Measurements from ENCODE around the gene ATP8B3. TPM values are rescaled to one million over a fixed set of nuclear protein-coding genes. Genes with fewer than 3 reads are reported as not detected.
A peak's percentile ranks its signal among the peaks of the same experiment; 100 is the strongest.

The ATP8B3 gene
- polyA plus RNA-seq, 2 of the 4 experiments (the other 2 are of a cell fraction) = 2.7 to 3.9 TPM

DNA sequence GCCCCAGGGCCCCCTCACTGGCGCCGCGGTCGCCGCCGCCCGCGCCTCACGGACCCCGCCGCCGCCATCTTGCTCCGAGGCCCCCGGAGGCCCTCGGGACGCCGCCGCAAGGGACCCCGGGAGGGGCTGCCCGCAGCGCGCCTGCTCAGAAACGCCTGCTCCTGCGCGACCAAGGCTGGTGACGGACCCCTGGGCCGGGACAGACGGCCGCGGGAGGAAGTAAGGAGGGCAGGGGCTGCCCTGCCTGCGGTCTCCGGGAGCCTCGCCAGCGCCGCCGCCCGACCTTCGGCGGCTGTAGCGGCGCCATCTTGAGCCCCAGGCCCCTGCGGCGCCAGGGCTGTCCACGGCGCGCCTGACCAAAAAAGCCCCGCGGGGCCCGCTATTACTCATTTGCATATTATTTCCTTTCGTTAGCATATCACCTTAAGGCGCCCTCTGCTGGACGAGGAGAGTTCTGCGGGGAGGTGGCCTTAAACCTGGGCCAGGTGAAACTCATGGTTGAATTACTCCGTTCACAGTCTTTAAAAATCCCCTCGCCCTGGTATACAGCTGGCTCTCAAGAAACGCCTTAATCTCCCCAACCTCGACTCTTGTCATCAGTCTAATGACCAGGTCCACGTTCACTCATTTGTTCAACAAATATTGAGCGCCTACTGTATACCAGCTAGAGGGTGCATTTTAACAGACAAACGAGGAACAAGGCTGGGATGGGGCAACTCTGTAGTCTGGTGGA lies 36.5 kb upstream of the ATP8B3 start, which contains the start of gene REXO1 (continued):
- no peak for TF ChIP-seq MYC (IDR thresholded peaks at IDR 0.05; ENCODE audit: borderline replicate concordance, low read length)

DNA sequence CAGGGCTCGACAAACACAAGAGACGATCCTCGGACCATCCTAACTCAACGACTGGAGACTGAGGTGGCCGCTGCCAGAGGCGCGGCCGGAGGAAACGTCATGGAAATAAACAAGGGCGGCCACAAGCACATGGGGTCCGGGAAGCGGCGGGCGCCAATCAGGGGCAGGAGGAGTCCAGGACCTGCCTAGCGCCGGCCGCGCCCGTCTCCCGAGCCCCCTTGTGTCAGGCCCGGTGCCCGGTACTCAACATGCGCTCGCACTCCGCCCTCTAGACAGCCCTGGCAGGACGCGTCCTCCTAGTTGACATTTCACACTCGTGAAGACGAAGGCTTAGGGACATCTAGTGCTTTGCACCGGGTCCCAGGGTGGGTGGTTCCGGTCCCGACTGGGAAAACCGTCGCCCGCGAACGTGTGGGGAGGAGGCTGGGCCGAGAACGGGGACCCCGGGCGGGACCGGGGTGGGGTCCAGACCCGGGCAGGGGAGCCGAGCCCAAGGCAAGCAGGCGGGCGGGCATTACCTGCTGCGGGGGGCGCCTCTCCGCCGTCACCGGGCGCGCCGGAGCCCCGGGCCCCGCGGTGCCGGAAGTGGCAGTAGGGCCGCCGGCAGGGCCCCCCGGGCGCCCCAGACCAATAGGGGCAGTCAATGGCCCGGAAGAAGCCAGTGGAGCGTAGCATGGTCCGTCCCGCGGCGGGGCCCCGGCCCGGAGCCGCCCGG lies 35.8 kb upstream of the ATP8B3 start:
- H3K4me2 ChIP-seq = peak overlapping the region; percentile 88
- FAIRE-seq = no peak
- 1% methylated on average over 23 of the region's 72 CpGs for WGBS (ENCODE audit: missing lambda C conversion rate)
- H3K4me1 ChIP-seq = peaks cover 20% of the 10 kb centered on the region
- ChIA-PET CTCF (interaction anchor here (1.0 to 14.0 kb wide), 3 partner anchors 9 to 23 kb away, joined by 4 to 212 read pairs (median 32); no protein-coding TSS in a partner anchor), POLR2A (no interaction called here)
- peak overlapping the region; percentile 91 for H3K4me3 ChIP-seq
- no peak for DNase-seq (ENCODE audit: low read depth in 1 of 2, low spot score in 1 of 2)
- H3K27ac ChIP-seq = peak overlapping the region; percentile 99 to 100
- H3K9me3 ChIP-seq = no peaks in the 10 kb centered on the region
- TF ChIP-seq, protein P1, sequence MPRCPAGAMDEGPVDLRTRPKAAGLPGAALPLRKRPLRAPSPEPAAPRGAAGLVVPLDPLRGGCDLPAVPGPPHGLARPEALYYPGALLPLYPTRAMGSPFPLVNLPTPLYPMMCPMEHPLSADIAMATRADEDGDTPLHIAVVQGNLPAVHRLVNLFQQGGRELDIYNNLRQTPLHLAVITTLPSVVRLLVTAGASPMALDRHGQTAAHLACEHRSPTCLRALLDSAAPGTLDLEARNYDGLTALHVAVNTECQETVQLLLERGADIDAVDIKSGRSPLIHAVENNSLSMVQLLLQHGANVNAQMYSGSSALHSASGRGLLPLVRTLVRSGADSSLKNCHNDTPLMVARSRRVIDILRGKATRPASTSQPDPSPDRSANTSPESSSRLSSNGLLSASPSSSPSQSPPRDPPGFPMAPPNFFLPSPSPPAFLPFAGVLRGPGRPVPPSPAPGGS (IDR thresholded peaks at IDR 0.05) = 0 out of 3 replicates have a peak, but pooled peaks have one; percentile 35
- TF ChIP-seq, protein P2, sequence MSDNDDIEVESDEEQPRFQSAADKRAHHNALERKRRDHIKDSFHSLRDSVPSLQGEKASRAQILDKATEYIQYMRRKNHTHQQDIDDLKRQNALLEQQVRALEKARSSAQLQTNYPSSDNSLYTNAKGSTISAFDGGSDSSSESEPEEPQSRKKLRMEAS (IDR thresholded peaks at IDR 0.05) = peak; percentile 30; the same call in 1 of the 2 replicates
- TF ChIP-seq HOXB5 (CRISPR knock-in tag; IDR thresholded peaks at IDR 0.05) (no peak), ZNF302 (CRISPR knock-in tag; IDR thresholded peaks at IDR 0.05) (no peak), MYC (IDR thresholded peaks at IDR 0.05; ENCODE audit: borderline replicate concordance, low read length) (peak; percentile 40; the same call in 1 of the 2 replicates), PHF8 (IDR thresholded peaks at IDR 0.05; ENCODE audit: borderline replicate concordance, low read depth) (peak; percentile 48; the same call in 1 of the 2 replicates)
- ATAC-seq = peak; percentile 6 to 49; a peak in 4 of 6 replicates

DNA sequence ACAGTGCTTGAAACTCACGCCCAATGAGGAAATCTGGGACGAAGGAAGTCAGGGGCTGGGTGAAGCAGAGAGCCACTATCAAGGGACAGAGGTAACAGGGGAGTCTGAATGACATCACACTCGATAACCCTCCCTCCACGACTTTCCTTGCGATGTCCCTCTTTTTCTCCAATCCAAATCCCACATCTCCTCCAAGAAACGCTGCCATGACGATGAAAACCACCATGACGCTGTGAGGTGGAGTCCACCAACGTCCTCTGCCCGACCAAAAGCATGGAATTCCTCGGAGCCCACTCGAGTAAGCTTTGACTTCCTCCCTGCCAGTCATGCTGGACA lies 35.2 kb upstream of the ATP8B3 start:
- Histone ChIP-seq H3K9me3 (no peaks in the 10 kb centered on the region), H3K4me2 (peak overlapping the region; percentile 88), H3K4me1 (peaks cover 15% of the 10 kb centered on the region), H3K27ac (peak overlapping the region; percentile 99 to 100), H3K4me3 (peak overlapping the region; percentile 91)
- FAIRE-seq = no peak
- CTCF ChIA-PET = interaction anchor here (1.0 to 14.0 kb wide), 3 partner anchors 9 to 22 kb away, joined by 4 to 212 read pairs (median 32); no protein-coding TSS in a partner anchor
- no peak for DNase-seq (ENCODE audit: low read depth in 1 of 2, low spot score in 1 of 2)
- POLR2A ChIA-PET = interaction anchor here (0.5 kb wide), 1 partner anchor 266 kb away, joined by 3 read pairs; no protein-coding TSS in a partner anchor
- TF ChIP-seq, protein P3, sequence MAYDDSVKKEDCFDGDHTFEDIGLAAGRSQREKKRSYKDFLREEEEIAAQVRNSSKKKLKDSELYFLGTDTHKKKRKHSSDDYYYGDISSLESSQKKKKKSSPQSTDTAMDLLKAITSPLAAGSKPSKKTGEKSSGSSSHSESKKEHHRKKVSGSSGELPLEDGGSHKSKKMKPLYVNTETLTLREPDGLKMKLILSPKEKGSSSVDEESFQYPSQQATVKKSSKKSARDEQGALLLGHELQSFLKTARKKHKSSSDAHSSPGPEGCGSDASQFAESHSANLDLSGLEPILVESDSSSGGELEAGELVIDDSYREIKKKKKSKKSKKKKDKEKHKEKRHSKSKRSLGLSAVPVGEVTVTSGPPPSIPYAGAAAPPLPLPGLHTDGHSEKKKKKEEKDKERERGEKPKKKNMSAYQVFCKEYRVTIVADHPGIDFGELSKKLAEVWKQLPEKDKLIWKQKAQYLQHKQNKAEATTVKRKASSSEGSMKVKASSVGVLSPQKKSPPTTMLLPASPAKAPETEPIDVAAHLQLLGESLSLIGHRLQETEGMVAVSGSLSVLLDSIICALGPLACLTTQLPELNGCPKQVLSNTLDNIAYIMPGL (CRISPR knock-in tag; IDR thresholded peaks at IDR 0.05; ENCODE audit: borderline replicate concordance) = no peak
- TF ChIP-seq POLR2A (IDR thresholded peaks at IDR 0.05; ENCODE audit: low read length) (no peak), CBX2 (IDR thresholded peaks at IDR 0.05; ENCODE audit: borderline replicate concordance, low read depth) (no peak), CBX8 (IDR thresholded peaks at IDR 0.05) (no peak), MYC (IDR thresholded peaks at IDR 0.05; ENCODE audit: borderline replicate concordance, low read length) (no peak), RCOR1 (IDR thresholded peaks at IDR 0.05; ENCODE audit: low read depth, low read length) (no peak), KDM1A (IDR thresholded peaks at IDR 0.05; ENCODE audit: low read depth) (no peak), HOXB13 (CRISPR knock-in tag; IDR thresholded peaks at IDR 0.05; ENCODE audit: low read depth) (no peak), NR3C1 (IDR thresholded peaks at IDR 0.05) (no peak)
- TF ChIP-seq, protein P4, sequence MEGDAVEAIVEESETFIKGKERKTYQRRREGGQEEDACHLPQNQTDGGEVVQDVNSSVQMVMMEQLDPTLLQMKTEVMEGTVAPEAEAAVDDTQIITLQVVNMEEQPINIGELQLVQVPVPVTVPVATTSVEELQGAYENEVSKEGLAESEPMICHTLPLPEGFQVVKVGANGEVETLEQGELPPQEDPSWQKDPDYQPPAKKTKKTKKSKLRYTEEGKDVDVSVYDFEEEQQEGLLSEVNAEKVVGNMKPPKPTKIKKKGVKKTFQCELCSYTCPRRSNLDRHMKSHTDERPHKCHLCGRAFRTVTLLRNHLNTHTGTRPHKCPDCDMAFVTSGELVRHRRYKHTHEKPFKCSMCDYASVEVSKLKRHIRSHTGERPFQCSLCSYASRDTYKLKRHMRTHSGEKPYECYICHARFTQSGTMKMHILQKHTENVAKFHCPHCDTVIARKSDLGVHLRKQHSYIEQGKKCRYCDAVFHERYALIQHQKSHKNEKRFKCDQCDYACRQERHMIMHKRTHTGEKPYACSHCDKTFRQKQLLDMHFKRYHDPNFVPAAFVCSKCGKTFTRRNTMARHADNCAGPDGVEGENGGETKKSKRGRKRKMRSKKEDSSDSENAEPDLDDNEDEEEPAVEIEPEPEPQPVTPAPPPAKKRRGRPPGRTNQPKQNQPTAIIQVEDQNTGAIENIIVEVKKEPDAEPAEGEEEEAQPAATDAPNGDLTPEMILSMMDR (IDR thresholded peaks at IDR 0.05) = no peak
- TF ChIP-seq, protein P2 (IDR thresholded peaks at IDR 0.05) = no peak
- TF ChIP-seq, protein P5, sequence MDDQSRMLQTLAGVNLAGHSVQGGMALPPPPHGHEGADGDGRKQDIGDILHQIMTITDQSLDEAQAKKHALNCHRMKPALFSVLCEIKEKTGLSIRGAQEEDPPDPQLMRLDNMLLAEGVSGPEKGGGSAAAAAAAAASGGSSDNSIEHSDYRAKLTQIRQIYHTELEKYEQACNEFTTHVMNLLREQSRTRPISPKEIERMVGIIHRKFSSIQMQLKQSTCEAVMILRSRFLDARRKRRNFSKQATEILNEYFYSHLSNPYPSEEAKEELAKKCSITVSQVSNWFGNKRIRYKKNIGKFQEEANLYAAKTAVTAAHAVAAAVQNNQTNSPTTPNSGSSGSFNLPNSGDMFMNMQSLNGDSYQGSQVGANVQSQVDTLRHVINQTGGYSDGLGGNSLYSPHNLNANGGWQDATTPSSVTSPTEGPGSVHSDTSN (IDR thresholded peaks at IDR 0.05) = no peak
- WGBS (ENCODE audit: missing lambda C conversion rate) = 19% methylated on average over 11 of the region's 12 CpGs
- no peak for ATAC-seq
